ENCODE data around the gene TNFRSF19.
A peak's percentile ranks its signal among the peaks of the same experiment; 100 is the strongest.

The TNFRSF19 gene

DNA sequence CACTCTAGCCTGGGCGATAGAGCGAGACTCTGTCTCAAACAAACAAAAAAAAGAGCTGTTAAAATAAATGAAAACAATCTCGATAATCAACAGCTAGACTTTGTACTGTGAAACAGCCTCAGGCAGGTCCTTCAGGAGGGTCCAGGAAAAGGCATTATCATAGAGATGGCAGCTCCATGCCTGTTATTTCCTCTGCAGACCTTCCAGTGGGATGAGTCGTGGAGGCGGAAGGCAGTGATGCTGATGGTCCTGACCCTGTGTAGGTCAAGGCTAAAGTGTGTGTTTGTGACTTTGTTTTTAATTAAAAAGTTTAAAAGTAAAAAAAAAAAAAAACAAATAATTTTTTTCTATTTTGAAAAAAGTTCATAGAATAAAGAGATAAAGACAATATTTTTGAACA, 117.4 kb downstream of the TNFRSF19 start:
- no peak for DNase-seq

DNA sequence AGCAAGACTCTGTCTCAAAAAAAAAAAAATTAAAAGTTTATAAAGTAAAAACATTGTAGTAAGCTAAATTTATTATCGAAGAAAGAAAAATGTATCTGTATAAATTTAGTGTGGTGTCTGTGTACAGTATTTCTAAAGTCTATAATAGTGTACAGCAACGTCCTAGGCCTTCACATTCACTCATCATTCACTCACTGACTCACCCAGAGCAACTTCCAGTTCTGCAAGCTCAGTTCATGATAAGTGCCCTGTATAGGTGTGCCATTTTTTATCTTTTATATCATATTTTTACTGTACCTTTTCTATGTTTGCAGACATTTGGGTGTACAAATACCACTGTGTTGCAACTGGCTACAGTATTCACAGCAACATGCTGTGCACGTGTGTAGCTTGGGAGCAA, 118.1 kb downstream of the TNFRSF19 start:
- no peak for DNase-seq

DNA sequence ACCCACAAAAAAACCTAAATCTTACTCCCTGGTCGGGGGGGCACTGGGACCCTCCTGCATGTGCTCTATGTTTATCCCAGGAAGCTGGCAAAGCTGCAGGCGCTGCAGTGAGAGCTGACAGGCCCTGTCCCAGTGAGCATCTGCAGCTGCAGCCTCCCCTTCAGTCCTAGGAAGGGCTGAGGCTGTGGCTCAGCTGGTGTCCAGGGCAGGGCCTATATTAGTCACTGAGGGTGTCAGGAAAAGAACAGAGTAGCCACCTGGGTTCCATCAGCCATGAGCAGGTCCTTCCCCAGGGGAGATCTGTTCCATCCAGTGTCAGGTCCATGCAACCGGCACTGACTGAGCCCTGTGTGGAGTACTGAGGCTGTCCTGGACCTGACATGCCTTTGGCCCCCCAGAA, 120.5 kb downstream of the TNFRSF19 start:
- DNase-seq = no peak

DNA sequence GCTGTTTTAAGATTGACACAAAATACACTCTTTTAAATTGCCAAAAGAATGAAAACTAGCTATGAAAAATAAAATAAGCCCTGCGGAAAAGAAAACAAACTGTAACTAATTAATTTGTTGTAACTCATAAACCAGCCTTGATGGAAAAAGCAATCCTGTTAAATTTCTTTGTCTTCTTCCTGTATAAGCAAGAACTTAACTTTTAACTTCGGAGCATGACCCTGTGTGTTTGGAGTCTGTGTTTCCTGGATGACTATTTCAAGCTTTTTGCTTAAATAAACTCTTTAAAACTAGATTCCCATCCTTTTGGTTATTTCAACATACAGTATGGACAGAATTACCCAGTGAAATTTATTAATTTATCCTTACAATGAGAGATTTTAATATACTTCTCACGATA, 122.6 kb downstream of the TNFRSF19 start:
- DNase-seq = no peak

DNA sequence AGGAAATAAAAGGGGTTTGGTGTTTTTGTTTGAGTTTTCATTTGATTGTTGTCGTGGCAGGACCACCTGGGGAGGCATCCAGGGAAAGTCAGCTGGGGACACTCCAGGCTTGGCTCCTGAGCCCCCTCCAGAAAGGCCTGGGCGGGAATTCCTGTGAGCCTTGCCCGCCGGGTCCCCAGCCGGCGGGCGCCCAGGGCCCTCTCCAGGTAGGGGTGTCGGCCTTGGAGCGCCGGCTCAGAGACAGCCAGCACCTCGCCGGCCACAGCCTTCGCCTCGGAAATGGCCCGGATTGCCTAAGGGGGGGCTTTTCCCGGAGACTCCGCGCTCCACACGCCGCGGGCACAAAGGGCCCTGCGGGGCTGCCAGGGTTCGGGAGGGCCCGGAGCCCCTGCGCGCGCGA, 125.0 kb downstream of the TNFRSF19 start:
- no peak for DNase-seq

DNA sequence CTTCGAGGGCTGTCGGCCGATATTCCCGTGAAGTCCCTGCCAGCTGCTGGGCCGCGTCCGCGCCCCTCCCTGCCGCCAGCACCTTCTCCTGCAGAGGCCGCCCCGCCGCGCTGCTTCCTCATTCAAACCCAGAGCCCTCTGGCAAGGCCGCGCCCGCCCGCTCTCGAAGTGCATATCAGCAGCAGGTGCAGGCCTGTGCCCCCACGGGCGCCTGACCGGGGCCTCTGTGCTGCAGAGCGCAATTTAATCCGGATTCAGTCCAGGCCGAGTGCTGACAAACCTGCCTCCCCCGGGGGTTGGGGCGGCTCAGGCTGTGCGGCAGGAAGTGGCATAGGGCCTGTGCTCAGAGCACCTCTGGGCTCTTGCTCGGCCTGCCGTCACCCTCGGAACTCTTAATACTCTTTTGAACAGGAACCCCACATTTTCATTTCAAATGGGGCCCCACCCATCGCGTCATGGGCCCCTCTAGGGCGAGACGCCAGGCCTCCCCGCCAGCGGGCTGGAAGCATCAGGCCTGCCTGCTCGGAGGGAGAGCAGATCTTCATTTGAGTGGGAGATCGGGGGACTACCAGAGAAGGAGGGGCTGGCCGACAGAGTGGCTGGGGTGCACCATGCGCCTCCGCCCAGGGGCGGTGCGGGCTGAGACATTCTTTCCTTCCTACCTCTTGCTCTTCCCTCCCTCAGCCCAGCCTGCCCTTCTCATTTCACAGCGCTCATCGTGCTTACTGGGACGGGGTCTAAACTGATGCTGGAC, 125.7 kb downstream of the TNFRSF19 start:
- DNase-seq = peak in 1 of 2 donors; percentile 33

DNA sequence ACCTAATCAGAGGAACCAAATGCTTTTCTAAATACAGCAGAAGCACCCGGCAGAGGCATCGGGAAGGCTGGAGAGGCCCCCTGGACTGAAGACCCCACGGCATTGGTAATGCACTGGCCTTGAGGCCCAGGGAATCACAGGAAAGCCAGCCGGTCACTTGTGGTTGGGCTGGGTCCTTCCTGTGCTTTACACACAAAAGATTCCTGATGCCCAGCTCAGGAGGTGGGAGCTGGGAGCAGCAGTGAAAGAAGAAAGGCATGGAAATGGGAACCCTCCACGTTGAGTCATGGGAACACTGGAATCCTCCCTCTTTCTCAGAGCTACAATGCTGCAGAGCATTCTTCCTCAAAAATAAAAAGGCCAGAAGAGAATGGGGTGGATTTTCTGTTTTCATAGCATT, 126.4 kb downstream of the TNFRSF19 start:
- DNase-seq = no peak

DNA sequence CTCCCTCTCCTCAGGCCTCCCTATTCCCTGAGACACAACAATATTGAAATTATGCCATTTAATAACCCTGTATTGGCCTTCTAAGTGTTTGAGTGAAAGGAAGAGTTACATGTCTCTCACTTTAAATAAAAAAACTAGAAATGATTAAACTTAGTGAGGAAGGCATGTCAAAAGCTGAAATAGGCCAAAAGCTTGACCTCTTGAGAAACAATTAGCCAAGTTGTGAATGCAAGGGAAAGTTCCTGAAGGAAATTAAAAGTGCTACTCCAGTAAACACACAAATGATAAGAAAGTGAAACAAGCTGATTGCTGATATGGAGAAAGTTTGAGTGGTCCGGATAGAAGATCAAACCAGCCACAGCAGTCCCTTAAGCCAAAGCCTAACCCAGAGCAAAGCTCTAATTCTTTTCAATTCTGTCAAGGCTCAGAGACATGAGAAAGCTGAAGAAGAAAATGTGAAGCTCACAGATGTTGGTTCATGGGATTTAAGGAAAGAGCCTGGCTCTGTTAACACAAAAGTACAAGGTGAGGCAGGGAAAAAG, 127.6 kb downstream of the TNFRSF19 start:
- DNase-seq = no peak

DNA sequence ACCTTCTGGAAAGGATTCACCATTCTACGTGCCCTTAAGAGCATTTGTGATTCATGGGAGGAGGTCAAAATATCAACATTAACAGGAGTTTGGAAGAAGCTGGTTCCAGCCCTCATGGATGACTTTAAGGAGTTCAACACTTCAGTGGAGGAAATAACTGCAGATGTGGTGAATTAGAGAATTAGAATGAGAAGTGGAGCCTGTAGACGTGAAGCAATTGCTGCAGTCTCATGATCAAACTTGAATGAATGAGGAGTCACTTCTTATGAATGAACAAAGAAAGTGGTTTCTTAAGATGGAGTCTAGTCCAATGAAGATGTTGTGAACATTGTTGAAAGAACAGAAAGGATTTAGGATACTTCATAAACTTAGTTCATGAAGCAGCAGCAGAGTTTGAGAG, 129.1 kb downstream of the TNFRSF19 start:
- DNase-seq = peak in 1 of 2 donors; percentile 10

DNA sequence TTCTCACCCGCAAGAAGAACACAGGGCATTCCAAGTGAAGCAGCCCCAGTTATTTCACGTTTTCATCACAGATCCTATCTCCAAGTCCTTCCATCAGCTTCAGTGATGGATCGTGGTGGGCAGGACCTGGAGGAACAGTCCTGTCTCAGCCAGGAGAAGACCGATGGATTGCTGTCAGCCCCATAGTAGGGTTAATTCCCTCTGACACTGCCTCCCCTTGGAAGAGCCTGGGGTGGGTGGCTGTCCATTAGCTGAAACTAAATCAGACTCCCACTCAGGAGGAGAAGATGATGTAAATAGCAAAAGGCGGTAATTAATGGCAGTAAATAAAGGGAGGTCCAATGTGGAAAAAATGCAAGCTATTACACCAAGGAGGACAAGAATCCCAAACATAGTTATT, 131.0 kb downstream of the TNFRSF19 start:
- no peak for DNase-seq

DNA sequence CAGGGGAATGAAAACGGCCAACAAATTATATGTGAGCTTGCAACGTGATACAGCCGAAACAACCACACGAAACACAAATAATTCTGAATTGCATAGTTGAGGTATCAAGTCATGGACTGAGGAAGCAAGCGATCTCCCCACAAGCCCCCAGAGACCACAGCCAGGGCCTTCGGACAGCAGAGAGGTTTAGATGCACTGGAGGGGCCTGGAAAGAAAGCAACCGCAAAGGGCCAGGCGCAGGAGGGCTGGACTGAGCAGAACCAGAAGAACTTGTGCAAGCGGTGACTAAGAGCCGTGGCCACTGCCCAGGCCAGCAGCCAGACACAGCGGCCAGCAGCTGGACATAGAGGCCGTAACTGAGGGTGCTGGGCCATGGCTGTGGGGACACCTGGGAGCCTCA, 131.4 kb downstream of the TNFRSF19 start:
- no peak for DNase-seq

DNA sequence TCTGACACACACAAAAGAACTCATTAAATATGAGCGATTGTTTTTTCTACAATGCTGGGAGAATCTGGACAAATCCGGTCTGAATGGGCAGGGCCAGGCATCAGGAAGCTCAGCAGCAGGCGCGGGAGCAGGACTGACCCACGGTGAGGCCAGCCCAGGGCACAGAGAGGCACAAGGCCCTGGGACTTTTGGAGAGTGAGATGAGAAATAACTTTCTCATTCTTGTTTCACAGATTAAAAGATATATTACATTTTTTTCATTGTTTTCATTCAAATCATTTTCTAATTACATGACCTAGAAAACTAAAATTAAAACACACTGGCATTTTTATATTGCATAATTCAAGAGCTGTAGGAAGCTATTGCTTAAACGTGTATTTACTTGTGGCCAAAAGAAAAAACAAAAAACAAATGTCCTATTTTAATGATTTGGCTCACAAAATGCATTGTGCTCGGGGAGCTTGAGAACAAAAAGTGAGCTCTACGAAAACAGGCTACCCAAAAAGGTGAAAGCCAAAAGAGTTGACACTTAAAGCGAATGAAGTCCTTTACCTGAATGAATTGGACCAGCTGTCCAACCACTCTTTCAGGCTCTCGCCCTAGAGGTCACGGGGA, 133.1 kb downstream of the TNFRSF19 start:
- DNase-seq = no peak

DNA sequence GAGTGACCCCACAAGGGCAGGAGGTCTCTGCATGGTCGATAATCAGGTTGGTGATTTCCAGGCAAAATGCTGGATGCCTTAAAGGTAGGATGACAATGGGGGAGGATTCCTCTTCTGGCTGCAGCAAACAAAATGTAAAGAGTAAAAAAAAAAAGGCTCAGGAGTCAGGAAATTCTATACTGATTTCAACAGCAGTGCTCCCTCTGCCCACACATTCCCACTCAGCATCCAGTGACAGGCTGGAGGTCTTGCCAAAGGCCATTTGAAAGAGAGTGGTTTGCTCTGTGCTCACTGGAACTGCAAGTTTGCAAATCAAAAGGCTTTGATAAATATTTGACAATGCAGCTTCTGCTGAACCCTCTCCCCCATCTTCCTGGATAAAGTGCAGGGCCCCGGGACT, 135.4 kb downstream of the TNFRSF19 start:
- DNase-seq = peak; percentile 67 to 86

DNA sequence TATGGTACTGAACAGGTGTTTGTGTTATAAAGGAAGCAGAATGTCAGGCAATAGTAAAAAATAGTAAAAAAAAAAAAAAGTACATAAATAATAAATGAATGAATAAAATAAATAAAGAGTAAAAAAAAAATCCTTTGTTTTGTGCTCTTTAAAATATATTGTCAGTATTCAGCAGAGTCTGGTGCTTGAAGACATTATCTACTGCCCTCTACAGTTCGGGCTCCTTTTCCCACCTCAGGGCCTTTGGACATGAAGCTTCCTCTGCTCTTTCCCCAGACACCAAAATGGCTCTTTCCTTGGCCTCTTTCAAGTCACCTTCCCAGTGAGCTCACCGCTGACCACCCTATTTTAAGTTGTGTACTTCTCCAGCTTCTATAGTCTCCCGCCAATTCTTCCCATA, 137.5 kb downstream of the TNFRSF19 start:
- DNase-seq = peak; percentile 7 to 46

DNA sequence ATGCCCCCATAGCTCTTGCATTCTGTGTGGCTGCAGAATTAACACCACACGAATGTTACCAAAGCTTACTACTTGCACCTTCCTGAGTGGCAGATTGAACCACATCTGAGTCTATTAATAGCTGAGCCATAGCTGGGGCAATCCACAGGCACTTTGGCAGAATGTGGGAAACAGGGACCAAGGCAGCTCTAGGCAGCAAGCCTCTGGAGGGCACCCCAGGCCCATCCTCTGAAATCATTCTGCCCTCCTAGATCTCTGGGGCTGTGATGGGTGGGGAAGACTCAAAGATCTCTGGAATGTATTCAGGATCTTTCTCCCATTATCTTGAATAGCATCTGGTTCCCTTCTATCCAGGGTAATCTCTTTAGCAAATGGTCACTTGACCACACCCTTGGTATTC, 139.3 kb downstream of the TNFRSF19 start:
- DNase-seq = no peak

DNA sequence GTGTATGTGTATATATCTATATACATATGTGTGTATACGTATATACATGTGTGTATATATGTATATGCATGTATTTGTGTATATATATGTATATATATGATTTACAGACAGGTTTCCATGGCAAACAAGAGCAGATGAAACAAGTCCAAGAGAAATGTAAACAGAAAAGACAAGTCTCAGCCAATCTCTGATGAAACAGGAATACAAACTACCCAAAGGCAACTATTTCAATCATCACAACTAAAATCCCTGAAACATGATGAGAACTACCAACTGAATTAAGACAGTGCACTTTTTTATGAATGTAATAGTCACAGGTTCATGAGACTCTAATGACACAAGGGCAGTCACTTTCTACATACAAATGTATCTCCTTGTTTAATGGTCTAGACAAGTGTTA, 140.2 kb downstream of the TNFRSF19 start:
- no peak for DNase-seq

DNA sequence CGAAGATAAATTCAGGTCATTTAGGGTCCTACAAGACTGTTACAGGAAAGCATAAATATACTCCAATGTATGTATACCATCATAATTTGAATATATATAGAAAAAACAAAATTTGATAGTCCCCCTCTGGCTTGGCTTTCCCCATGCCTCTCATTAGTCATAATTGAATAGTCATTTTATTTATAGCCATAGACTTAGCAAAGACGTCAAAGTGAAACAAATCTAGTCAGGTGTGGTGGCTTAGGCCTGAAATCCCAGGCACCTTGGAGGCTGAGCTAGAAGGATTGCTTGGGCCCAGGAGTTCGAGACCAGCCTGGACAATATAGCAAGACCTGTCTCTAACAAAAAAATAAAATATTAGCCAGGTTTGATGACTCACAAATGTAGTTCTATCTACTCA, 141.1 kb downstream of the TNFRSF19 start:
- no peak for DNase-seq

DNA sequence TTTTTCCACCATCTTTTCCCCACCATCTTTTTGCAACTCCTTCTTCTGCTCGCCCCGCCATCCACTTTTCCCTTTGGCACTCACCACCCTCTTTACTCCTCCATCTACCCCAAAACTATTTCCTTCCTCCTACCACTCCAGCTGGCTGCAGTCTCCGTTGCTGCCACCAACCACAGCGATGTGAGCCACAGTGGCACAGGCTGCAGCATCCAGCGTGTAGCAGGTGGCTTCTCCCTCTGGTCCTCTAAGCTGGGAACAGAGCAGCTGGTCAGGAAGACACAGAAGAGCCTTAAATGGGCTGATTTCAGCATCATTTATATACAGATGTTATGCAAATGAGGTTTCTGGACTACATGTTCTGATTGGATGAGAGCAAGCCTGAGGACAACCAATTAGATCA, 144.5 kb downstream of the TNFRSF19 start:
- no peak for DNase-seq

DNA sequence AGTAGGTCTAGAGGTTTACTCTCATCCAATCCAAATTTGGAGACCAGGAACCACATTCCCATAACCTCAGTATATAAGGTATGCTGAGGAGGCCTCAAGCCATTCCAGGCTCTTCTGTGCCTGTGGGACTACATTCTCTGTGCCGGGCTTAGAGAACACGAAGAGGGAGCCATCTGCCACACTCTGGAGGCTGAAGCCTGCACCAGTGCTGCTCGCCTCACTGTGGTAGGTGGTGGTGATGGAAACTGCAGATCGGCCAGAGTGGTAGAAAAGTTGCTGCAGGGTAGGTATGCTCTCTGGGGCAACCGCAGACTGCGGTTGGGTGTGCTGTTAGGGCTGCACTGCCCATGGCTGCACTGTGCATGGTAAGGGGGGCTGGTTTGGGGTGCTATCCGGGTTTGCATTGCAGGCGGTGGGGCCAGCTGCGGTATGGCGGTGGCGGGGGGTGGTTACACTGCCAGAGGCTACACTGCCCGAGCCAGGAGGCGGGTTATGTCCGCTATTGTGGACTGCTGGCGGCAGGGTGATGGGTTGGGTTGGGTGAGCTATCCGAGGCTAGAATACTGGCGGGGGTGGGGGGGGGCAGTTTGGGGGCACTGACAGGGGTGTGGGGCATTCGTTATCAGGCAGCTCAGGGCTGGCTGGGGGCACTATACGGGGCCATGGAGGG, 145.0 kb downstream of the TNFRSF19 start:
- DNase-seq = no peak

DNA sequence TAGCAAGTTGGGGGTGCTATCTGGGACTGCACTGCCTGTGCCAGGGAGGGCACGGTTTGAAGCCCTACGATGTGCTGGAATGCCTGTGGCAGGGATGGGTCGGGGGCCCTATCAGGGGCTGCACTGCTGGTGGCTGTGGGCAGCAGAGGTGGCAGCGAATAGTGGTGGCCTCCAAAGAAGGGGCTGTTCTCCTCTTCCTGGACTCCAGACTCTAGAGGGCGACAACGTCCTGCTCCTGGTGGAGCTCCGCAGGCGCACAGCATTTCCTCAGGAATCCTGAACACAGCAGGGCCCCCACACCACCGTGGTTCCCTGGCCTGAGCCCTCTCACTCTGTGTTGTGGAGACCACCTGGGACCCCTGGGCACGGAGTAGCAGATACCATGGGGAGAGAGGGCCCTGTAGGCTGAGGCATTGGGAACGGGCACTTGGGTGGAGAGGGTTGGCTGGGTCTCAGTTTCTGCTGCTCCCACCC, 145.6 kb downstream of the TNFRSF19 start:
- no peak for DNase-seq

DNA sequence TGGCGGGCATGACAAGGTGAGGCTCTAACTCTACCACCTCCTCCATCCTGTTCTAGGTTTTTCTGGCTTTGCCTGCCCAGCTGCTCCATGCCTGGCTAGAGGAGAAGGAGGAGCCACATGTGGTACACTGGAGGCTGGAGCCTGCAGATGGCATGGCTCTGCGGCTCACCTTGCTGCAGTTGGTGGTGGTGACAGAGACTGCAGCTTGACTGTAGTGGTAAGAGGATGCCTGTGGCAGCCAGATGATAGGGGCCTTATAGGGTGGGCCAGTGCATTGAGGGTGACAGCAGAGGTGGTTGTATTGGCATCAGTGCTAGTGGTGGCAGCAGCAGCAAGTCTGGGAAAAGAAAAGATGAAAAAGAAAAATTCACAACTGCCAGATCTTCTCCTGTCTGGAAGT, 146.2 kb downstream of the TNFRSF19 start:
- DNase-seq = no peak

DNA sequence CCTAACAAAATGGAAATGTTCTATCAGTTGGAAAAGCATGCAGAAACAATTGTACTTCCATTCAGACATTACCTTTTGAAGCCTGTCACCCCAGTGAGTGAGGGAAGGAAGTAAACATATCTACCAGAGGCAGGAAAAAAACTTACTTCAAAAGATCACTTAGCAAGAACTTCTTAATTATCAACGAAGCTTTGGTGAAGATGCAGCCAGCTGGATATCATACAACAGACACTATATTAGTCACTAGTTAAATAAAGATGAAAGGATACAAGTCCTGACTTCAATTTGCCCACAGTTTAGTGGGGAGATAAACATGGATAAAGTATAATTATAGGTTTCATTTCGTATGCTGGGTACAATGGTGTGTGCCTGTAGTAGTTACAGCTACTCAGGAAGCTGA, 148.8 kb downstream of the TNFRSF19 start:
- no peak for DNase-seq

DNA sequence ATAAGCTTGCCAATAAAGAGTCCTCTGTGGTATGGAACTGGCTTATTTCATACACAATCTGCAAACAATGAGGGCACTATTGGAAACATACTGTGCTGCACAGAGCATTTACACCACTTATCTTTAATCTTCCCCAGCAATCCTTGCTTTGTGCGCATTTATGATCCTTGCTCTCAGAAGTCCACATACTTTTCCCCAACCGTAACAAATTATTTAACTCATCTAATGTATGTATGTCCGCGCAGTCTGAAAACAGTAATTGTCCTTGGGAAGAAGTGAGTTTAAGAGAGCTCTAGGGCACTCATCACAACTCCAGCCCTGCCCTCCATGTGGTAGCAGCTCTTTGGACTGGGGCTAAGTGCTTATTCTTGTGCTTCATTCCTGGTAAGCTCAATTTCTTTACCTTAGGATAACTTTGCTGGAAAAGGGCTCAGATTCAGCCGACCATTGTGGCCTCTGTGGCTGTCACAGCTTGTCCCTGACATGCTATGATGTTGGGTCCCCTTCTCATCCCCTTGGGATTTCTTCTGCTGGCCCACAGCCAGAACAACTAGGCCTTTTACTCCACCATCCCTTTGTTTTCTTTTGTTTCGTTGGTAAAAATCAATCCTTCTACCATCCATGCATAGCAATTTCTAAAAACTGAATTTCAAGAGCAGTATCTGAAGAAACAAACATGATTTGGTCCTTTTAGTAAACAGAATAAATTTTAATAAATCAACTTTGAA, 152.7 kb downstream of the TNFRSF19 start:
- no peak for DNase-seq
